T-helper 1 cell treated with Interleukin-12 subunit alpha and Interleukin-12 subunit beta and Interleukin-4 antibody, amounts not matched to agents 30 μg/mL and 1 μg/mL, for 36 hours (primary cell): ENCODE measurements around the gene KRTAP10-3.

Source experiments
- H3K27ac Mint-ChIP-seq: one replicate; pipeline ENCODE4 v1.8.0; 2021; ENCODE audit warnings: mild to moderate bottlenecking, mixed read lengths
- H3K27me3 Mint-ChIP-seq: one replicate; pipeline ENCODE4 v1.8.0; 2021; ENCODE audit warnings: low read depth, mixed read lengths
- H3K36me3 Mint-ChIP-seq: one replicate; pipeline ENCODE4 v1.8.0; 2021; ENCODE audit warnings: low read depth, mixed read lengths
- H3K4me1 Mint-ChIP-seq: one replicate; pipeline ENCODE4 v1.8.0; 2021; ENCODE audit warnings: low read depth, mixed read lengths
- H3K4me3 Mint-ChIP-seq: one replicate; pipeline ENCODE4 v1.8.0; 2021; ENCODE audit warnings: mild to moderate bottlenecking, moderate library complexity, mixed read lengths
- H3K9me3 Mint-ChIP-seq: one replicate; pipeline ENCODE4 v1.8.0; 2021; ENCODE audit warnings: mixed read lengths

The KRTAP10-3 gene

GRCh38 chr21:44516342-44516741 is 42.3 kb downstream of the KRTAP10-3 start:
- Mint-ChIP-seq H3K27ac (no peak overlapping the region), H3K4me1 (no peaks in the 10 kb centered on the region), H3K27me3 (no peaks in the 10 kb centered on the region), H3K4me3 (no peak overlapping the region), H3K36me3 (no peaks in the 10 kb centered on the region), H3K9me3 (no peaks in the 10 kb centered on the region)

DNA sequence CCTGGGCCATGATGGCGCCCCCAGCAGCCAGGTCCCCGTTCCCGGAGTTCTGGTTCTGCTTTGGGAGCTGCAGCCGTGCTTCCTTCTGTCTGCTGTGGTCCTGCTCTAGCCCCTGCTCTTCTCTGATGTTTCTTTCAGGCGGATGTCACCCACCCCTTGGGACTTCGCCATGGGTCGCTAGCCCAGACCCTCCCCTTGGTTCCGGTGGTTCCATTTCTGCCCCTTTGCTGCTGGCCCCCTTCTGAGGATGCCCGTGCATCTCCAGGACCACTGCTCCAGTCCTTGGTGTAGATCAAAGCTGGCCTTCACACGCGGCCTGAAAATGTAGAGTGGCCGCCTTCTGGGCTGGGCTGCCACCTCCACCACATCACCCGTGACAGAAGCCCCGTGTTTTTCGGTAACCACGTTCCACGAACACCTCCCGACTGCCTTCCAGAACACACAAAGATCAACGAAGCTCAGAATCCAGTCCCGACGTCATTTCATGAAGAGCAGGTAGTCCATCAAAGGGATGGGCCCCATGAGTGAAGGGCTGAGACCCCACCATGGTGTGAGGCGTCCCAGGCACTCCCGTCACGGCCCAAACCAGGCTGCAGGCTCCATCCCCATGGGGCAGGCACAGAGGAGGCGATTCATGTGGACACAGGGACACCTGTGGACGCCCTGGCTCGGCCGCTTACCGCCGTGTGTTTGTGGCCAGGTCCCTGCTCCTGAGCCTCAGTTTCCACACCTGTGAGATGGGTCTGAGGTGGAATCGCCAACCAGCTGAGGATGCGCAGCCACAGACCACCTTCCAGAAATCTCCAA is 43.0 kb downstream of the KRTAP10-3 start:
- Mint-ChIP-seq H3K27me3 (no peaks in the 10 kb centered on the region), H3K4me1 (no peaks in the 10 kb centered on the region), H3K27ac (no peak overlapping the region), H3K4me3 (no peak overlapping the region), H3K36me3 (no peaks in the 10 kb centered on the region), H3K9me3 (no peaks in the 10 kb centered on the region)

GRCh38 chr21:44514746-44515358 is 43.7 kb downstream of the KRTAP10-3 start:
- Mint-ChIP-seq H3K4me1 (no peaks in the 10 kb centered on the region), H3K9me3 (no peaks in the 10 kb centered on the region), H3K27ac (no peak overlapping the region), H3K4me3 (no peak overlapping the region), H3K27me3 (no peaks in the 10 kb centered on the region), H3K36me3 (no peaks in the 10 kb centered on the region)

DNA sequence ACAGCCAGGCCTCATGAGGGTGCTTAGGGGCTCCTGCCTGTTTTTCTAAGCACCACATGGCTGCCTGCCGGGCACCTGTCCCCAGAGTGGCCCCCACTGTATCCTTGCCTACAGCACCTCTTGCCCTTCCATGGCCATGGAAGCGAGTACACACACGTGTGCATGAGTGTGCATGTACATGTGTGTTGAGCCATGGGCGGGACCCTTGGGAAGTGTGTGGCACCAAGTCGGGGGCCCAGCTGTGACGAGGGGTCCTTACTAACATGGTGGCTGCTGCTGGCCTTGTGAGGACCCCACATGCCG is 44.4 kb downstream of the KRTAP10-3 start:
- no peaks in the 10 kb centered on the region for H3K9me3 Mint-ChIP-seq
- H3K4me1 Mint-ChIP-seq = no peaks in the 10 kb centered on the region
- H3K27ac Mint-ChIP-seq = no peak overlapping the region
- H3K27me3 Mint-ChIP-seq = no peaks in the 10 kb centered on the region
- no peaks in the 10 kb centered on the region for H3K36me3 Mint-ChIP-seq
- H3K4me3 Mint-ChIP-seq = no peak overlapping the region

- H3K36me3 Mint-ChIP-seq = no peaks in the 10 kb centered on the region
- no peaks in the 10 kb centered on the region for H3K9me3 Mint-ChIP-seq
- no peak overlapping the region for H3K27ac Mint-ChIP-seq
- H3K27me3 Mint-ChIP-seq = no peaks in the 10 kb centered on the region
- no peaks in the 10 kb centered on the region for H3K4me1 Mint-ChIP-seq
- H3K4me3 Mint-ChIP-seq = no peak overlapping the region
These were observed 45.0 kb downstream of the KRTAP10-3 start for GRCh38 chr21:44513389-44514217.

DNA sequence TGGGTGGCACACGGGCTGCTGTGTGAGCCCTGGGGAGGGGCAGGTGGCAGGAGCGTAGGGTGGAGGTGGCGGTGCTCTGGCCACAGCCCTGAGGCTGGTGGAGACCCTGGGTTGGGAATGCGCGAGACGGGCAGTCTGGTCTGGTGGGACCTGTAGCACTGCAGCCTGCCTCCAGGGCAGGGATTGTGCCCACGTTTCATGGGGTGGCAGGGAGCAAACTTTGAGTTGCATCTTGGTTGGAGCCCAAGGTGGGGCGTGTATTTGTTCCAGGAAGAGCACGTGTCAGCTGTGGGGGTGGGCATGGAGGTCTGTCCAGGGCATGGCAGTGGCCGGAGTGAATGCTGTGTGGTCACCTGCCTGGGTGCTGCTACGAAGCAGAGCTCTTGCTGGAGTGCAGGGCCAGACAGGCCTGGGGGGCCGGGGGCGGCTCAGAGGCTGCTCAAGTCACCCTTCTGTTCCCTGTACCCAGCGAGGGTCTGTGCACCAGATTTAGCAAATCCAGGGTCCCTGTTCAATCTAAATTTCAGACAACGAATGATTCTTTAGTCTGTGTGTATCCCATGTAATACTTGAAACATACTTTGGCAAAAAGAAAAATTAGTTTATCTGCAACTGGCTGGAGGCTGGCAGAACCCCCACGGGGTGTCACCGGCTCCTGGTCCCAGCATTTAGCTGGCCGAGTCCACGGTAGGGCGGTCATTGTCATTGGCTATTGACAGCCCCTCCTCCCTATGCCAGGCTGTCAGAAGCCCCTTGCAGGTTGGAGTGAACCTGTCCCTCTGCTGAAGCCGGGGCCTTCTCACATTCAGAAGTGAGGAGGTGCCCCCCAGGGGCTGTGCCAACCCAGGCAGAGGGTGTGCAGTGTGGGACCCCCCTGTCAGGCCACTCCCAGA is 45.9 kb downstream of the KRTAP10-3 start:
- Mint-ChIP-seq H3K27ac (no peak overlapping the region), H3K4me1 (no peaks in the 10 kb centered on the region), H3K9me3 (no peaks in the 10 kb centered on the region), H3K27me3 (no peaks in the 10 kb centered on the region), H3K4me3 (no peak overlapping the region), H3K36me3 (no peaks in the 10 kb centered on the region)

DNA sequence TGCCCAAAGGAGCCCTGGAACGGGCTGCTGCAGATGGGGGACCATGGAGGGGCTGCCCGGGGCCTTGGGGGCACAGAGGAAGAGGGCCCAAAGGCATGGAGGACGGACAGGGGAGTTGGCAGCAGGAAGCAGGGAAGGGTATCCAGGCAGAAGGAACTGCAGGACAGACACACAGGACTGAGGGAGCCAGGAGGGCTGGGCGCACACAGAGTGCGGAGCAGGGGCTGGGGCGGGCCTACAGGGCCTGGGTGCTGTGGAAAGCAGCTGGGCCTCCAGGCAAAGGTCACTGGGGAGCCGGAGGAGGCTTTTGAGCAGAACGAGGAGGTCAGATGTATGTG is 46.7 kb downstream of the KRTAP10-3 start:
- Mint-ChIP-seq H3K4me3 (no peak overlapping the region), H3K4me1 (no peaks in the 10 kb centered on the region), H3K27me3 (no peaks in the 10 kb centered on the region), H3K36me3 (no peaks in the 10 kb centered on the region), H3K27ac (no peak overlapping the region), H3K9me3 (no peaks in the 10 kb centered on the region)

GRCh38 chr21:44511219-44511937 is 47.2 kb downstream of the KRTAP10-3 start:
- no peaks in the 10 kb centered on the region for H3K36me3 Mint-ChIP-seq
- no peak overlapping the region for H3K27ac Mint-ChIP-seq
- H3K27me3 Mint-ChIP-seq = no peaks in the 10 kb centered on the region
- H3K4me1 Mint-ChIP-seq = no peaks in the 10 kb centered on the region
- H3K4me3 Mint-ChIP-seq = no peak overlapping the region
- H3K9me3 Mint-ChIP-seq = no peaks in the 10 kb centered on the region

DNA sequence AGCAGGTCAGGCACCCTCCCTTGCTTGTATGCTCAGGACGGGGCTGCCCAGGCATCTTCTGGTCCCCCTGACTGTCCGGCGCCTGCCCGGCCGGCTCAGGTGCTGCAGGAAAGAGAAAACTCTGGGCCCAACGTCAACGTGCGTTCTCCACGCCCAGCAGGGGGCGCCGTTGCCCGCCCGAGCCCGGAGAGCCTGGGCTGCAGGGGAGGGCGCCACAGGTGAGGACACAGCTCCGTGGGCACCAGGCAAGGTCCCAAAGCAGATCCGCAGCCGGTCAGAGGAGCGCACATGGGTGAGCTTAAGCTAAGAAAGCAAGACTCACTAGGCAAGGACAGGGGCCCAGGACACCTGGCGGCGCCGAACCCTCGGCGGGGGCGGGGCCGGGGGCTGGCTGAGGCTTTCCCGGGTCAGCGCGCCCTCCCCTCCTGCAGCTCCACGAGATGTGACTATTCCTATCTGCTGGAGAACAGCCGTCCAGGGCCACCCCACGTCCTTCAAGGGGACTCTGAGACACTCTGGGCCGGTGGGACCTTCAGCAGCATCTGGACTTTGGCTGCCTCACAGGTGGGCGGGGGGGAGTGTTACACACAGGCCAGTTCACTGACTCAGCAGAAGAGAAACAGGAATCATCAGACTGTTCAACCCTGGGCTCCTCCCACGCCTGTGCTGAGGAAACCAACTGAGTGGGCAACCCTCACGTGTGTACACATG is 47.9 kb downstream of the KRTAP10-3 start:
- Mint-ChIP-seq H3K36me3 (no peaks in the 10 kb centered on the region), H3K9me3 (no peaks in the 10 kb centered on the region), H3K4me1 (no peaks in the 10 kb centered on the region), H3K27ac (no peak overlapping the region), H3K27me3 (no peaks in the 10 kb centered on the region), H3K4me3 (no peak overlapping the region)

GRCh38 chr21:44510109-44510507 is 48.5 kb downstream of the KRTAP10-3 start:
- Mint-ChIP-seq H3K4me1 (no peaks in the 10 kb centered on the region), H3K36me3 (no peaks in the 10 kb centered on the region), H3K4me3 (no peak overlapping the region), H3K27me3 (no peaks in the 10 kb centered on the region), H3K9me3 (no peaks in the 10 kb centered on the region), H3K27ac (no peak overlapping the region)

- H3K4me3 Mint-ChIP-seq = no peak overlapping the region
These were observed 49.1 kb downstream of the KRTAP10-3 start for GRCh38 chr21:44509539-44509938.

GRCh38 chr21:44508711-44509445 is 49.7 kb downstream of the KRTAP10-3 start:
- Mint-ChIP-seq H3K36me3 (no peaks in the 10 kb centered on the region), H3K4me1 (no peaks in the 10 kb centered on the region), H3K9me3 (no peaks in the 10 kb centered on the region), H3K4me3 (no peak overlapping the region), H3K27me3 (no peaks in the 10 kb centered on the region), H3K27ac (no peak overlapping the region)

More at GRCh38 chr21:44509539-44509938, 49.1 kb downstream of the KRTAP10-3 start:
- no peaks in the 10 kb centered on the region for H3K27me3 Mint-ChIP-seq
- H3K36me3 Mint-ChIP-seq = no peaks in the 10 kb centered on the region
- H3K4me1 Mint-ChIP-seq = no peaks in the 10 kb centered on the region
- H3K27ac Mint-ChIP-seq = no peak overlapping the region
- H3K9me3 Mint-ChIP-seq = no peaks in the 10 kb centered on the region

DNA sequence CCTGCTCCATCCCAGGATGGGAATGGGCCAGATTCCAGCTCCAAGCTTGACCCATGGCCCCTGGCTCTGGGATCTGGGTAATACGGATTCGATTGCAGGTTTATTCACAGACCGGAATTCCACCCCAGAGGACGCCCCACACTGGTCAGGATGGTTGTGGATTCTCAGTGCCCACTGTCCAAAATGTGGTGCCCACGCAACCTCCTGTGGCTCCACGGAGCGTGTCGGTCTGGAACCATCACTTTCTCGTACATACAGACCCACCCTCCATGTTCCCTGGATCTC is 50.2 kb downstream of the KRTAP10-3 start:
- Mint-ChIP-seq H3K4me3 (no peak overlapping the region), H3K36me3 (no peaks in the 10 kb centered on the region), H3K27me3 (no peaks in the 10 kb centered on the region), H3K27ac (no peak overlapping the region), H3K4me1 (no peaks in the 10 kb centered on the region), H3K9me3 (no peaks in the 10 kb centered on the region)
